PC-3 (cell line): ENCODE measurements around the gene FANCD2. TPM values are rescaled to one million over a fixed set of nuclear protein-coding genes. Genes with fewer than 3 reads are reported as not detected.

ENCODE experiments used
- ATAC-seq: fragments of 200-7000 bp; cut with Tn5 transposase; 2 replicates; pipeline ENCODE4 v1.9.1; 2020; ENCODE audit warnings: mild to moderate bottlenecking, moderate library complexity
- BruUV-seq: library from RNA; stranded (reverse); fragments of 400-500 nt; replicated peaks from 2 replicates; lab custom pipeline; 2021; lab: Mats Ljungman, UMichigan
- CTCF ChIA-PET: fragments of 300-600 bp; sonication (Branson Sonifier 250); formaldehyde crosslinking; loops from one replicate; lab custom pipeline; 2022; ENCODE audit warnings: antibody characterized with exemption; lab: Charles Lee
- POLR2A ChIA-PET: fragments of 300-600 bp; sonication (Branson Sonifier 250); formaldehyde crosslinking; loops from one replicate; lab custom pipeline; 2022; ENCODE audit warnings: antibody characterized with exemption; ENCODE audit not compliant: unreplicated experiment; lab: Charles Lee
- DNase-seq: peaks from one replicate; pipeline ENCODE4 v3.0.0-alpha.2; 2015
- H2AFZ ChIP-seq: fragments of 300-600 bp; sonication (generic); 2 replicates; pipeline ENCODE4 v1.6.0; 2016; ENCODE audit warnings: antibody characterized with exemption, low read length
- H3F3A ChIP-seq: fragments of 300-600 bp; sonication (generic); one replicate; pipeline ENCODE4 v1.6.0; 2017; ENCODE audit warnings: antibody characterized with exemption, low read length, control low read depth, mild to moderate bottlenecking; ENCODE audit not compliant: unreplicated experiment
- H3K27ac ChIP-seq: fragments of 300-600 bp; sonication (generic); 2 replicates; pipeline ENCODE4 v1.5.1; 2016; ENCODE audit warnings: mild to moderate bottlenecking, low read length
- H3K27me3 ChIP-seq: fragments of 300-600 bp; sonication (generic); 2 replicates; pipeline ENCODE4 v1.6.1; 2016; ENCODE audit warnings: low read length, mixed read lengths
- H3K36me3 ChIP-seq: fragments of 300-600 bp; sonication (generic); 2 replicates; pipeline ENCODE4 v1.6.1; 2016; ENCODE audit warnings: low read depth, mixed run types, low read length, mixed read lengths
- H3K4me1 ChIP-seq: fragments of 300-600 bp; sonication (generic); 2 replicates; pipeline ENCODE4 v1.5.1; 2016; ENCODE audit warnings: low read length; ENCODE audit not compliant: insufficient read depth
- H3K4me2 ChIP-seq: fragments of 300-600 bp; sonication (generic); 2 replicates; pipeline ENCODE4 v1.6.0; 2016; ENCODE audit warnings: low read length
- H3K4me3 ChIP-seq: fragments of 300-600 bp; sonication (generic); 2 replicates; pipeline ENCODE4 v1.5.1; 2016; ENCODE audit warnings: mild to moderate bottlenecking, low read length, mixed read lengths
- H3K79me2 ChIP-seq: fragments of 300-600 bp; sonication (generic); 2 replicates; pipeline ENCODE4 v1.6.1; 2017; ENCODE audit warnings: low read length, mixed read lengths
- H3K9ac ChIP-seq: fragments of 300-600 bp; sonication (generic); 2 replicates; pipeline ENCODE4 v1.6.0; 2016; ENCODE audit warnings: mild to moderate bottlenecking, low read length
- H3K9me2 ChIP-seq: fragments of 300-600 bp; sonication (generic); replicated peaks from 2 replicates; pipeline ENCODE4 v1.6.1; 2016; ENCODE audit warnings: mixed run types, low read length, mixed read lengths
- H3K9me3 ChIP-seq: fragments of 300-600 bp; sonication (generic); 2 replicates; pipeline ENCODE4 v1.6.1; 2016; ENCODE audit warnings: low read length, mixed read lengths
- H4K20me1 ChIP-seq: fragments of 300-600 bp; sonication (generic); 2 replicates; pipeline ENCODE4 v1.6.1; 2016; ENCODE audit warnings: low read length, mixed read lengths
- EZH2 ChIP-seq: fragments of 300-600 bp; sonication (generic); IDR thresholded peaks from one replicate; pipeline ENCODE4 v1.6.1; 2017; ENCODE audit warnings: antibody characterized with exemption, mild to moderate bottlenecking, low read length; ENCODE audit not compliant: unreplicated experiment
- EZH2phosphoT487 ChIP-seq: fragments of 300-600 bp; sonication (generic); IDR thresholded peaks from 2 replicates; pipeline ENCODE4 v1.6.1; 2018; ENCODE audit warnings: mild to moderate bottlenecking, antibody characterized with exemption, low read length, borderline replicate concordance
- intact Hi-C: fragments of 100-400 bp; cut with micrococcal nuclease; formaldehyde crosslinking; loops from 2 replicates; pipeline ENCODE4 v1.9.0; 2023
- total RNA-seq: library from RNA; depleted of rRNA; stranded (reverse); fragments of >200 nt; gene quantifications from 2 replicates; pipeline ENCODE4 v1.2.3, GENCODE V29; 2014
- TF ChIP-seq, protein P1 (sequence below): fragments of 300-600 bp; sonication (generic); conservative IDR thresholded peaks from 2 replicates; pipeline ENCODE4 v1.5.1; 2017; ENCODE audit warnings: antibody characterized with exemption, low read depth, mild to moderate bottlenecking, low read length

Gene FANCD2
- total RNA-seq, 1 experiment from 2014 or later: 67.9 TPM

DNA sequence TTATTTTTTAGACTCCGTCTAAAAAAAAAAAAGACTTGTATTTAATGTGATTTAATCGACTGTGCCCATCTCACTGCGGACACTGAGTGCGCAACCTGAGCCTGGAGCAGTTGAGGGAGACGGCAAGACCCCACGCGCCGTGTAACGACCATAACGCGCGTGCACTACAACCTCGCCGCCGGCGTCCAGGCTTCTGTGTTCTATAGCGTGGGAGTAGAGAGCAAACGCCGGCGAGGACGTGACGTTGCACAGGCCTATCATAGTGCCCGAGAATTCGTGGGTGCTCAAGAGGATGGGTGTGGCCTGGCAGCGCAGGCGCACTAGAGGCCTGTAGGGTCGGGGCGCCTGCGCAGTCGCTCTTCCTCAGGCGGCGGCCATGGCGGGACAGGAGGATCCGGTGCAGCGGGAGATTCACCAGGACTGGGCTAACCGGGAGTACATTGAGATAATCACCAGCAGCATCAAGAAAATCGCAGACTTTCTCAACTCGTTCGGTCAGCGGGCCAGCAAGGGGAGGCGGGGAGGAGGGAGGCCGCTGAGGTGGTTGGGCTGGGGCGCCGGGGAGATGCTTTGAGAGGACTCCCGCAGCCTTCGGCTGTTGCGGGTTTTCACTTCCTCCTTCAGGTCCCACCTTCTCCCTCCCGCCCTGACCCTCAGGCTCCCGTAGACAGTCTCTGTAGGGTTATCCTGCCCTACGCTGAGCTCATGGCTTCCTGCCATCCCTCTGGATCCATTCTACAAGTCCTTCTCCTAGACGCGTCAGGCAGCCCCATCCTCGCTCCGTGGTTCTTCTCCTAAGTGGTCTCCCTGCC, 89.3 kb downstream of the FANCD2 start, which contains the start of gene BRK1:
TSS of gene BRK1 (plus strand) at position 350 of the 812 bp plus-strand sequence. CDS start at position 377, 27 bp downstream.
- H3K27ac ChIP-seq: peak within 1 kb of the TSS; percentile 34
- H2AFZ ChIP-seq: peak within 1 kb of the TSS; percentile 74
- ATAC-seq: peak; percentile 97
- peaks cover 3% of the 10 kb centered on the region; the same call in 1 of the 2 replicates for H3K36me3 ChIP-seq
- BruUV-seq: no TSS peak
- H3K79me2 ChIP-seq: peaks cover 51% of the 10 kb centered on the region
- intact Hi-C loops: loop anchor here (1.0 to 10.0 kb wide), 2 partner anchors 133 to 141 kb away; partner anchors contain the start of gene TATDN2
- peak within 1 kb of the TSS; percentile 91 for H3K4me2 ChIP-seq
- peak within 1 kb of the TSS; percentile 85 for H3K9ac ChIP-seq
- no peaks in the 10 kb centered on the region for H3F3A ChIP-seq
- CTCF ChIA-PET: interaction anchor here (0.6 kb wide), 4 partner anchors 14 to 718 kb away, joined by 3 to 8 read pairs (median 5); no protein-coding TSS in a partner anchor
- no peaks in the 10 kb centered on the region for H3K9me2 ChIP-seq
- H3K4me1 ChIP-seq: peaks cover 19% of the 10 kb centered on the region
- DNase-seq: peak; percentile 98
- peaks cover 11% of the 10 kb centered on the region; the same call in 1 of the 2 replicates for H4K20me1 ChIP-seq
- no peak for TF ChIP-seq EZH2
- TF ChIP-seq, protein P1, sequence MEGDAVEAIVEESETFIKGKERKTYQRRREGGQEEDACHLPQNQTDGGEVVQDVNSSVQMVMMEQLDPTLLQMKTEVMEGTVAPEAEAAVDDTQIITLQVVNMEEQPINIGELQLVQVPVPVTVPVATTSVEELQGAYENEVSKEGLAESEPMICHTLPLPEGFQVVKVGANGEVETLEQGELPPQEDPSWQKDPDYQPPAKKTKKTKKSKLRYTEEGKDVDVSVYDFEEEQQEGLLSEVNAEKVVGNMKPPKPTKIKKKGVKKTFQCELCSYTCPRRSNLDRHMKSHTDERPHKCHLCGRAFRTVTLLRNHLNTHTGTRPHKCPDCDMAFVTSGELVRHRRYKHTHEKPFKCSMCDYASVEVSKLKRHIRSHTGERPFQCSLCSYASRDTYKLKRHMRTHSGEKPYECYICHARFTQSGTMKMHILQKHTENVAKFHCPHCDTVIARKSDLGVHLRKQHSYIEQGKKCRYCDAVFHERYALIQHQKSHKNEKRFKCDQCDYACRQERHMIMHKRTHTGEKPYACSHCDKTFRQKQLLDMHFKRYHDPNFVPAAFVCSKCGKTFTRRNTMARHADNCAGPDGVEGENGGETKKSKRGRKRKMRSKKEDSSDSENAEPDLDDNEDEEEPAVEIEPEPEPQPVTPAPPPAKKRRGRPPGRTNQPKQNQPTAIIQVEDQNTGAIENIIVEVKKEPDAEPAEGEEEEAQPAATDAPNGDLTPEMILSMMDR: no peak
- TF ChIP-seq EZH2phosphoT487: no peak
- H3K4me3 ChIP-seq: peak within 1 kb of the TSS; percentile 94
- H3K9me3 ChIP-seq: no peaks in the 10 kb centered on the region
- POLR2A ChIA-PET: interaction anchor here (0.6 to 0.7 kb wide), 5 partner anchors 19 to 665 kb away, joined by 4 to 23 read pairs (median 5); no protein-coding TSS in a partner anchor
- H3K27me3 ChIP-seq: no peaks in the 10 kb centered on the region

DNA sequence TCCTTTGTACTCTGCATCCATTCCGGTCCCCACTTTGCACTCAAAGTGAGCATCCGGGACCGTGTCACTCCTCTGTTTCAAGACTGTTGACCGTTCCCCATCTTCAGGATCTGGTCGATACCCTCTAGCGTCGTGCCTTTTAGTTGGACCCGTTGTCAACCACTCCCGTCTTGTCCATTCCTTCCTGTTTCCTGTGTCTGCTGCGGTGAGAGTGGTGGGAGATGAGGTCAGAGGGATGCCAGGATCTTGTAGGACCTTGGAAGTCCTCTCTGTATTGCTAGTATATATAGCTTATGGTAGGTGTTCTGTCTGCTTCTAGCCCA, 89.9 kb downstream of the FANCD2 start:
- H4K20me1 ChIP-seq: peaks cover 16% of the 10 kb centered on the region; the same call in 1 of the 2 replicates
- CTCF ChIA-PET: no interaction called here
- no TSS peak for BruUV-seq

More for the DNA sequence above, 89.9 kb downstream of the FANCD2 start:
- peak overlapping the region; percentile 74 for H2AFZ ChIP-seq
- H3K9me3 ChIP-seq: no peaks in the 10 kb centered on the region
- no peak for TF ChIP-seq EZH2
- TF ChIP-seq, protein P1: no peak
- TF ChIP-seq EZH2phosphoT487: no peak
- H3K4me1 ChIP-seq: peaks cover 19% of the 10 kb centered on the region
- intact Hi-C loops: loop anchor here (10.0 kb wide), 1 partner anchor 141 kb away; no protein-coding TSS in a partner anchor
- DNase-seq (peak; percentile 42), ATAC-seq (peak; percentile 42)
- peak overlapping the region; percentile 85 for H3K9ac ChIP-seq
- peaks cover 3% of the 10 kb centered on the region; the same call in 1 of the 2 replicates for H3K36me3 ChIP-seq
- H3K27me3 ChIP-seq: no peaks in the 10 kb centered on the region
- no peaks in the 10 kb centered on the region for H3F3A ChIP-seq
- POLR2A ChIA-PET: interaction anchor here (0.6 kb wide), 2 partner anchors 19 to 76 kb away, joined by 5 read pairs; no protein-coding TSS in a partner anchor
- peaks cover 57% of the 10 kb centered on the region for H3K79me2 ChIP-seq
- H3K9me2 ChIP-seq: no peaks in the 10 kb centered on the region
- H3K4me3 ChIP-seq: peak overlapping the region; percentile 94
- 0 out of 2 replicates have a peak overlapping the region, but pooled peaks have one; percentile 22 for H3K27ac ChIP-seq
- H3K4me2 ChIP-seq: peak overlapping the region; percentile 91
